GM12872 (cell line): ENCODE measurements around the gene DUOX1.

ENCODE experiments used
- TF ChIP-seq, protein P1 (sequence below): IDR thresholded peaks from 3 replicates; pipeline ENCODE4 v1.5.1; 2011; ENCODE audit warnings: low read depth, mild to moderate bottlenecking, low read length, moderate library complexity; ENCODE audit not compliant: insufficient read depth

DUOX1 gene

DNA sequence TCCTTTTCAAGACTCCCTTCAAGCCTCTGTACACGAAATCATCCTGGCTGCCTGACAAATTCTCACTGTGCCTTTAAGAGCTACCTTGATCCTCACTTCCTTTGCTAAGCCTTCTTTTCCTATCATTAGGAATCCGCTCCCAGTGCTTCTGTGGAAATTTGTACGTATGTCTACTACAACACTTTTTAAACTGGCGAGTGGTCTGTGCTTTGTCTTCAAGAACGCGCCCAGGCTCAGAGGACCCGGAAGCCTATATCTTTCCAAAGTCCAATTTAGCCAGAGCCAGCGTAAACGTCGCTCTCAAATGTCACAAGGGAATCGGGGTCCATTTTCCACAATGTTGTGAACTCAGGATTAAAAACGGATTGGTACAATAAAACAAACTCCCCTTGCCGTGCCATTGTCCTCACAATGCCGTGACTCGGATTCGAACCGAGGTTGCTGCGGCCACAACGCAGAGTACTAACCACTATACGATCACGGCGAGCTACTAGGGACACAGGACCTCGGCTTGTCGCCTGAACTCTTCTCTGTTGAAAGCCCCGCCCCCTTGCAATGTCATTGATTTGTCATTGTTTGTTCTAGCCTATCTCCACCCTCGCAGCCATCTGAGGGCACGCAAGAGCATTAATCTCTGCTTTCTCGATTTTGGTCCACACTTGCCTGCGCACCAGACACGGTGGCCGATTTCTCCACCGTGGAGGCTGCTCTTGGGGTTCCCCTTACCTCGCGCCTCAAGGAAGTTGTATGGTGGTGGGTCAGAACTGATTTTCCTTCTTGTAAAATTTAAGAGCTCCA is 70.4 kb downstream of the DUOX1 start:
- TF ChIP-seq, protein P1, sequence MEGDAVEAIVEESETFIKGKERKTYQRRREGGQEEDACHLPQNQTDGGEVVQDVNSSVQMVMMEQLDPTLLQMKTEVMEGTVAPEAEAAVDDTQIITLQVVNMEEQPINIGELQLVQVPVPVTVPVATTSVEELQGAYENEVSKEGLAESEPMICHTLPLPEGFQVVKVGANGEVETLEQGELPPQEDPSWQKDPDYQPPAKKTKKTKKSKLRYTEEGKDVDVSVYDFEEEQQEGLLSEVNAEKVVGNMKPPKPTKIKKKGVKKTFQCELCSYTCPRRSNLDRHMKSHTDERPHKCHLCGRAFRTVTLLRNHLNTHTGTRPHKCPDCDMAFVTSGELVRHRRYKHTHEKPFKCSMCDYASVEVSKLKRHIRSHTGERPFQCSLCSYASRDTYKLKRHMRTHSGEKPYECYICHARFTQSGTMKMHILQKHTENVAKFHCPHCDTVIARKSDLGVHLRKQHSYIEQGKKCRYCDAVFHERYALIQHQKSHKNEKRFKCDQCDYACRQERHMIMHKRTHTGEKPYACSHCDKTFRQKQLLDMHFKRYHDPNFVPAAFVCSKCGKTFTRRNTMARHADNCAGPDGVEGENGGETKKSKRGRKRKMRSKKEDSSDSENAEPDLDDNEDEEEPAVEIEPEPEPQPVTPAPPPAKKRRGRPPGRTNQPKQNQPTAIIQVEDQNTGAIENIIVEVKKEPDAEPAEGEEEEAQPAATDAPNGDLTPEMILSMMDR = no peak

DNA sequence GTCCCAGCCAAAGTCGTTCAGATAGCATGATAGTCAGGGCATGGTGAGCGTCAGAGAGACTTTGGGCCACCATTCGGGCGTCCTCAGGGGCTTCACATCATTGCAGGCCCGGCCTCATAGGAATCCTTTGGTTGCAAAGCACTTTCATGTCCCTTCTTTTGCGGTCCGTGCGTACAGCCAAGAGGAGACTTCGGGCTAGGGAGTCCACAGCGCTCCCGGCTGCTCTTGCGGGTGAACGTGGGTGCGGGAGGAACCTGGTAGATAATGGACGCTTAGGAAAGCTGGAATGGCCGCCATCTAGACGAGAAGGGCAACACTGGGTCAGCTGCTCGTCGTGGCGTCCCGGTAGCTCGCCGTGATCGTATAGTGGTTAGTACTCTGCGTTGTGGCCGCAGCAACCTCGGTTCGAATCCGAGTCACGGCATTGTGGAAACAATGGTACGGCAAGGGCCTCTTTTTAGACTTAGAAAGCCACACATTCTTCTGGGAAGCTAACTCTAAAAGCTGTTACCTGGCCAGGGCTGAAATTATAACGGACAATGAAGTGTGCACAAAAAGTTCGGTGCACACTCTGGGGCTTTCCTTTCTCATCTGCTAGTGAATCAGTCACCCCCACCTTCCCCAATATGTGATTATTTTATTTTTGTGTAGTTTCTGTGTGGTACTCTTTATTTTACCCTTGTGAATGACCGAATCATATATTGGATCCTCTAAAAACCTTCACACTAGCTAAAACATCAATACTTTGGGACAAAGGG is 71.2 kb downstream of the DUOX1 start:
- TF ChIP-seq, protein P1 = no peak

DNA sequence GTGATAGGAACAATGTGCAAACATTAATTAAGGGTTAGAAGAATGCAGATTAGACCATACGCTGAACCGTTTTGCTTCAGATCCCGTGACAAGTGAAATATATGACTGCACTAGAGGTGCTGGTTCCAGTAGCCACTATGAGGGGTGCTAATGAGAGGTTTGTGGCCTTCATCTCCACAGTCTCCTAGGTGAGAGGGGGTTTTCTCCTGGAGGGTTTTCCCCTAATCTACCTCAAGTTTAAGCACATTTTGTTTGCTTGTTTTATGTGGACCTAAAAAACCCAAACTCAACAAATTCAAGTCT is 71.7 kb downstream of the DUOX1 start:
- TF ChIP-seq, protein P1 = no peak

DNA sequence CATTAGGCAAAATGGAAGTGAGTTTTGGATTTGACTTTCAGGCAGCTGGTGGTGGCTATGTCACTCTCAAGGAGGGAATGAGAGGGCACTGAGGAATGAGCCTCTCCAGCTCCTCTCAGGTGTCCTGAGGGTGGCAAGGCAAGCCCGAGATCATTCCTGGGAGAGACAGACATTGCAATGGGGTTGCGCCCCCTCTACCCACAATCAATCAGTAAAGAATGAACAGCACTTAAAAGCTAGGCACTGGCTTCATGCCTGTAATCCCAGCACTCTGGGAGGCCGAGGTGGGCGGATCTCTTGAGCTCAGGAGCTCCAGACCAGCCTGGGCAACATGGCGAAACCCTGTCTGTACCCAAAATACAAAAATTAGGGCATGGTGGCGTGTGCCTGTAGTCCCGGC is 72.1 kb downstream of the DUOX1 start:
- TF ChIP-seq, protein P1 = no peak

DNA sequence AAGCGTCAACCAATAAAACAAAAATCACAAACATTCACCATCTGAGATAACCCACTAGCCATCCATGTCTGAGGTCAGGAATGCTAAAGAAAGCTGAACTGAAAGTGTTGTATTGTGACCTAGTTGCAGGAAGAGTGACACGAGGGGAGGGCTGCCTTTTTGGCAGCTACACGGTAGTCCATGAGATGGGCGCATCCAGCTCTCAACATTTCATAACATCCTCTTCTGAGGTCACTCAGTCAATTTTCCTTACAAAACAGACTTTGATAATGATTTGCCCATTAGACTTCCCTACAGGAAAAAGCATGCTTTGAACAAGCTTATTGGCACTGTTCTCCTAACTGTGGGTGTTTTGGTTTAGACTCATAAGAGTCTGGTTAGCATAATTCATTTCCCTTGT is 73.4 kb downstream of the DUOX1 start:
- TF ChIP-seq, protein P1 = no peak

DNA sequence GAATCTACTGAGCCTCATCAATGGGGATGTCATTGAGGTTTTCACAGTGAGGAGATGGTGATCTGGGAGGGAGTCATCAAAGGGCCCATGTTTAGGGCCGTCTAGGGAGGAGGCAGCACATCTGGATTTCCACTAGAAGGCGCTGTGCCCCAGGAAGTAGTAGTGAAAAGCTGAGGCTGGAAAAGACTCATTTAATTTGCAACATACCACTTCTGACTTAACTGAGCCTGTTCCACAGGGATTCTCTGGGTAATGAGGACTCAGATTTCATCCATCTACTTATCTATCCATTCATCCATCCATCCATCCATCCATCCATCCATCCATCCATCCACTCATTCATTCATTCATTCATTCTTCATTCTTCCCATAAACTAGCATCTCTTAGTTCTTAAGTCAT is 75.4 kb downstream of the DUOX1 start:
- TF ChIP-seq, protein P1 = peak; percentile 97

DNA sequence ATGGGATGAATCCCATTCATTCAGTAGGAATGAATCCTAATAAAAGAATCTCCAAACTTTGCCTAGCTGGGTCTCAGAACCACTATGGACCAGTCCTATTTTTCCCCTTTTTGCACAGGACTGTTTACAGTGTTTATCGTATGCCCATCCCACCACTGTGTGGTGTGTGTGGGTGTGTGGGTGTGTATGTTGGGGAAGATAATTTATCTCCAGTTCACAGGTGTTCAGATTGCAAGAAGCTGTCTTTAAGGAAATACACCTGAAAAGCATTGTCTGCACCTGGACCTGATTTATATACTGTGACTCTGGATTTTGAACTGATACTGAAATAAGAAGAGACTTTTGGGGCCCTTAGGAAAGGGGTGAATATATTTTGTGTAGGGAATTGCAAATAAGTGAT is 82.7 kb downstream of the DUOX1 start:
- TF ChIP-seq, protein P1 = no peak
